Activated CD8-positive, alpha-beta T cell treated with anti-CD3 and anti-CD28 coated beads for 36 hours (primary cell): ENCODE data around the gene ATP6V0D1. TPM values are rescaled to one million over a fixed set of nuclear protein-coding genes. Genes with fewer than 3 reads are reported as not detected.

ENCODE experiments used
- ATAC-seq: fragments of 200-7000 bp; cut with Tn5 transposase; one replicate; pipeline ENCODE4 v1.10.0; 2021; ENCODE audit warnings: mild to moderate bottlenecking, moderate library complexity
- CTCF ChIA-PET: fragments of 350-600 bp; sonication (Branson Sonifier 250); formaldehyde crosslinking; loops from one replicate; lab custom pipeline; 2021; ENCODE audit warnings: antibody characterized with exemption; lab: Charles Lee
- POLR2A ChIA-PET: fragments of 350-600 bp; sonication (Branson Sonifier 250); formaldehyde crosslinking; loops from one replicate; lab custom pipeline; 2021; ENCODE audit warnings: antibody characterized with exemption; lab: Charles Lee
- DNase-seq: peaks from one replicate; pipeline ENCODE4 v3.0.0-alpha.2; 2020
- H3K27ac Mint-ChIP-seq: one replicate; pipeline ENCODE4 v1.8.0; 2021; ENCODE audit warnings: mild to moderate bottlenecking, mixed read lengths
- H3K27me3 Mint-ChIP-seq: one replicate; pipeline ENCODE4 v1.8.0; 2021; ENCODE audit warnings: mixed read lengths
- H3K36me3 Mint-ChIP-seq: one replicate; pipeline ENCODE4 v1.8.0; 2021; ENCODE audit warnings: low read depth, mixed read lengths
- H3K4me1 Mint-ChIP-seq: one replicate; pipeline ENCODE4 v1.8.0; 2021; ENCODE audit warnings: low read depth, mixed read lengths
- H3K4me3 Mint-ChIP-seq: one replicate; pipeline ENCODE4 v1.8.0; 2021; ENCODE audit warnings: mild to moderate bottlenecking, moderate library complexity, mixed read lengths
- H3K9me3 Mint-ChIP-seq: one replicate; pipeline ENCODE4 v1.8.0; 2021; ENCODE audit warnings: mixed read lengths
- CTCF ChIP-seq: fragments of 200-600 bp; IDR thresholded peaks from one replicate; pipeline ENCODE4 v1.8.0; 2022; ENCODE audit warnings: antibody characterized with exemption, mild to moderate bottlenecking
- intact Hi-C: fragments of 100-400 bp; cut with micrococcal nuclease; formaldehyde crosslinking; loops from one replicate; pipeline ENCODE4 v1.10.0; 2022
- total RNA-seq, 2 experiments: library from RNA; stranded (reverse); gene quantifications; one replicate each; pipeline ENCODE4 v1.2.3, GENCODE V29; 2021

ATP6V0D1 gene
- total RNA-seq, 2 experiments from 2014 or later = 17.5 to 18.2 TPM

DNA sequence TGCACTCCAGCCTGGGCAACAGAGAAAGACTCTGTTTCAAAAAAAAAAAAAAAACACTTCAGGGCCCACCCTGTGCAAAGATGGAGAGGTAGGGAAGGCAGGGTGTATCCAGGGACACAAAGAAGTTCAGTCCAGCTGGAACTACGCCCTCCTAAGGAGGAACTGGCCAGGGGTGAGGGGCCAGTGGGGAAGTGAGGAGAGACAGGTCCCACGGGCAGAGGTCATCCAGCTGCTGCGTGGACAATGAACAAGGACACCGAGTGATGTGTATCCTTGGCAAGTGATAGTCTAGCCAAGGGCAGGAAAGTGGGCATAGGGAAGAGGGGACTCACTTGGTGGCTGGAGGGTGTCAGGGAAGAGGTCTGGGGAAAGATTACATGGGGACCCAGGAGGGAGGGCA lies 38.3 kb upstream of the ATP6V0D1 start:
- H3K36me3 Mint-ChIP-seq = no peaks in the 10 kb centered on the region
- CTCF ChIA-PET = interaction anchor here (0.8 to 5.0 kb wide), 4 partner anchors 10 to 145 kb away, joined by 3 to 154 read pairs (median 91); partner anchors contain the start of genes ACD, C16orf86, CARMIL2 and ENKD1
- H3K9me3 Mint-ChIP-seq = no peaks in the 10 kb centered on the region
- POLR2A ChIA-PET = no interaction called here
- no peak overlapping the region for H3K4me3 Mint-ChIP-seq
- no peak for ATAC-seq
- peaks cover 17% of the 10 kb centered on the region for H3K4me1 Mint-ChIP-seq
- H3K27ac Mint-ChIP-seq = no peak overlapping the region
- intact Hi-C loops = no loop called here
- no peak for DNase-seq
- TF ChIP-seq CTCF = no peak
- H3K27me3 Mint-ChIP-seq = no peaks in the 10 kb centered on the region

GRCh38 chr16:67518676-67519075 lies 37.7 kb upstream of the ATP6V0D1 start:
- H3K4me1 Mint-ChIP-seq = peaks cover 17% of the 10 kb centered on the region
- ChIA-PET POLR2A (interaction anchor here (3.3 kb wide), 1 partner anchor 126 kb away, joined by 8 read pairs; the partner anchor contains the start of gene CARMIL2), CTCF (interaction anchor here (0.8 to 3.9 kb wide), 3 partner anchors 9 to 124 kb away, joined by 3 to 133 read pairs (median 49); partner anchors contain the start of gene CARMIL2)
- no peaks in the 10 kb centered on the region for H3K36me3 Mint-ChIP-seq
- TF ChIP-seq CTCF = no peak
- no peaks in the 10 kb centered on the region for H3K27me3 Mint-ChIP-seq
- intact Hi-C loops = no loop called here
- DNase-seq = no peak
- H3K9me3 Mint-ChIP-seq = no peaks in the 10 kb centered on the region
- no peak for ATAC-seq
- H3K4me3 Mint-ChIP-seq = no peak overlapping the region
- H3K27ac Mint-ChIP-seq = no peak overlapping the region

DNA sequence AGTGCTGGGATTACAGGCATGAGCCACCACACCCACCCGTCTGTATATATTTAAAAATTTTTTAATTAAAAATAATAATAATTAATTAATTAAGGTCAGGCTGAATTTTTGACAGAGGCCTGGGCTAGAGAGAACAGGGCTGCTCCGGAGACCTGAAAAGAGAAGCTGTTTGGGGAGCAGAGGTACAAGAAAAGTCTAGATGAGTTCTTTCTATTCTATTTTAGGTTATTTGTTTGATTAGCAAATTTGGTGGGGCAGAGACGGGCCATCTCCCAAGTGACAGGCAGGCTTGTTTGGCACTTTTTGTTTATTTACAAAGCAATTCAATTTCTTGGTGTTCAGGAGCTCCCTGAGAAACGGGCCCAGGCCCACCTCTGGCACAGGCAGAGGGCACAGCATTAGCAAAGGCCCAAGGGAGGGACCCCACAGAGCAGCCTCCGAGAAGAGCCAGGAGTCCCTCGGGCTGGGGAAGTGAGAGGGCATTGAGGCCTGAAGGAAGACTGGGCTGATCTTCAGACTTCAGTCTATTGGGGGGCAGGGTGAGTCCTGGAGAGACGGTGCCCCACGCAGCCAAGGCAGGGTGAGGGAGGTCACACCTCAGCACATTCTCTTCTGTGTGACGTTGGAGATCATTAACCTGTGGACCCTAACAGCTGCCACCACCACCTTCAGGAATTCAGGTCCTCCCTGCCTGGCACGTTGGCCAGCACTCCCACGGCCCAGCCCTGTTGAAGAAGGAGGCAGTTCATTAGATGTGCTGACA lies 36.9 kb upstream of the ATP6V0D1 start:
- Mint-ChIP-seq H3K9me3 (no peaks in the 10 kb centered on the region), H3K36me3 (no peaks in the 10 kb centered on the region), H3K27me3 (no peaks in the 10 kb centered on the region), H3K4me3 (no peak overlapping the region), H3K27ac (no peak overlapping the region), H3K4me1 (peaks cover 17% of the 10 kb centered on the region)
- no peak for ATAC-seq
- no peak for DNase-seq
- ChIA-PET CTCF (interaction anchor here (0.6 to 7.4 kb wide), 10 partner anchors 12 to 151 kb away, joined by 3 to 142 read pairs (median 4); partner anchors contain the start of genes ATP6V0D1, C16orf86, CARMIL2 and ENKD1), POLR2A (interaction anchor here (1.1 to 3.3 kb wide), 3 partner anchors 19 to 150 kb away, joined by 3 to 8 read pairs (median 4); partner anchors contain the start of gene CARMIL2)
- TF ChIP-seq CTCF = no peak
- intact Hi-C loops = no loop called here

- DNase-seq (no peak), ATAC-seq (no peak)
- no peaks in the 10 kb centered on the region for H3K9me3 Mint-ChIP-seq
- H3K27ac Mint-ChIP-seq = no peak overlapping the region
- ChIA-PET POLR2A (interaction anchor here (1.1 to 3.3 kb wide), 3 partner anchors 18 to 151 kb away, joined by 3 to 8 read pairs (median 4); partner anchors contain the start of gene CARMIL2), CTCF (interaction anchor here (0.6 to 7.4 kb wide), 11 partner anchors 9 to 151 kb away, joined by 3 to 142 read pairs (median 4); partner anchors contain the start of genes ATP6V0D1, C16orf86, CARMIL2 and ENKD1)
- no peaks in the 10 kb centered on the region for H3K27me3 Mint-ChIP-seq
- no peaks in the 10 kb centered on the region for H3K36me3 Mint-ChIP-seq
- H3K4me3 Mint-ChIP-seq = no peak overlapping the region
- H3K4me1 Mint-ChIP-seq = peaks cover 17% of the 10 kb centered on the region
- no peak for TF ChIP-seq CTCF
- intact Hi-C loops = no loop called here
Measured at GRCh38 chr16:67517155-67517445, 36.1 kb upstream of the ATP6V0D1 start.
